Kidney tubule cell (primary cell): ENCODE data around the gene ATP1A2.

Experiments used
- DNase-seq: peaks from one replicate; pipeline ENCODE4 v3.0.0-alpha.2; 2018; ENCODE audit warnings: low spot score

ATP1A2 gene

DNA sequence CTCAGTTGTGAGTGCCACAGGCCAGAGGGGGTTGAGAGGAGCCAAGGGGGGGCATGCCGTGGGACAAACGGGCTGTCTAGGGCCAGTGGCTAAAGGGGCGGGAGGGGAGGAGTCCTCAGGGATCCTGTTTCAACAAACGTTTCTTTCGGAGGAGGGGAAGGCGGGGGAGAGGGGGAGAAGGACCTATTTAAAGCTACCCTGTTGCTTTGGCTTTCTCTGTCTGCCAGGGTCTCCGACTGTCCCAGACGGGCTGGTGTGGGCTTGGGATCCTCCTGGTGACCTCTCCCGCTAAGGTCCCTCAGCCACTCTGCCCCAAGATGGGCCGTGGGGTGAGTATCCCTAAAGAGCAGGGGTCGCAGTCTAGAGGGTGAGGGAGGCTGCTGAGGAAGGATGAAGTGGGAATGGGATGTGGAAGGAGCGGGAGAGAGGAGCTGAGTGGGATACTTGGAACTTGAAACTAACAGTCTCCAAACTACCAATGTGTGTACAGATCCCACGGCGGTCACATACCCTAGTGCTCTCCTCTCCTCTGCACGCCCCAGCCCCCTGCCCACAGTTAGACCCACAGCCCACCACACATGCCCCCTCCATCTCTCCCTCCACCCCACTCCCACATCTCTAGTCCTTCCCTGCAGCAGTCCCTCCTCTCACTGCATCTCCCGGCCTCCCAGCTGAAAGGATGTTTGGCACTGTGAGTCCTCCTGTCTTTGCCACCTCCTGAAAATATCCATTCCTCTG is at the start of gene ATP1A2:
Gene ATP1A2, plus strand, starts transcription at position 215 of the 738 bp plus-strand sequence. Its CDS starts 103 bp downstream, at position 318.
- no peak for DNase-seq

DNA sequence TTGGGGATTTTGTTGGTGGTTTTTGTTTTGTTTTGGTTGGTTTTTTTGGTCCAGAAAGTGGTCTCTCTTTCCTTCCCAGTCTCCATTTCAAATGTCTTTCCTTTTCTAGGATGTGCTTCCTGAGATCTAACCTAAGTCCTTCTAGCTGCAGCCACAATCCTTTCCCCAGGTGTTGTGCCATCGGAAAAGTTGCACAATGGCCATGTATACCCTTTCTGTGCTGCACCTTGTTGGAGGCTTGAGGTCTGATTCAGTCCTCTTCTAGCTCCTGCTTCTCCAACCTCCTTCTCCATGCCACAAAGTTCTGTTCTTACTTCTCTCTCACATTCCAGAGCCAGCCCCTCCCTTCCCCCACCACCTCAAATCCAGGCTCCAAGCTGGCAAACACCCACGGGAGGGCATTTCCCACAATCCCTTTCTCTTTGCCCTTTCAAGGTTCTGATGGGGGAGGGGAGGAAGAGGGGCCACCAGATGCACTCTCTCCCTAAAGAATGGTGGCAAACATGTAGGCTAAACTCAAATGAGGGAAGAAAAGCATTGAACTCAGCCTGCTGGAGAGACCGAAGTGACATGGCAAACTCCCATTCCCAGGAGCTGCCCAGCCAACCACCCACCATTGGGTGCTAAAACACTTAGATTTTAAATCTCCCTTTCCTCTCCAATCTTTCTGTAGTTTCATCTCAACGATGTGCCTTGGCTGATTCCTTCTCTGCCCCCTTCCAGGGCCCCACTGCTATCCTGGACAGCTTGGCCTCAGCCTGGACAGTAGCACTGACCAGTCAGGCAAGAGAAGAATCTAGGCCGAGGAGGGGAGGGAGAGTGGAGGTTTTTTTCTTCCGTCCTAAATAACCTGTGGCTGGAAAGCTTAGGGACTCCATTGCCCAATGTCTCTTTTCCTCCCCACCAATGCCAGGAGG is 48.5 kb upstream of the ATP1A2 start:
- DNase-seq, result no peak

DNA sequence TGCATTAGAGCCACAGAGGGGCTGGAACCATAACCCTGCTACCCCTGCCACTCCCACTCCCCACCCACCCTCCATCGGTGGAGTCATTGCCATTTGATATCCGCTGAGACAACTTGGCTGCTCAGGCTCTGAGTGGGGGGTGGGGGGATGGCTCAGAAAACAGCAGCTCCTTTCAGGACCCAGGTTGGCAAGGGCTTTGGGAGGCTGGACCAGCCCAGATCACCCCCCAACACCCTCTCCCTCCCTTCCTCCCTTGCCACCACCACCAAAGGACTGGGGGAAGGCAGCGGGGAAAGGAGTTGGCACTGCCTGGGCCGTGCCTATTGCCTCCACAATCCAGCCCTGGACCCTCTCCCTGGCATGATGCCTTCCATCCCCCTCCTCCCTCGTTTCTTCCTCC is 47.3 kb upstream of the ATP1A2 start:
- no peak for DNase-seq

DNA sequence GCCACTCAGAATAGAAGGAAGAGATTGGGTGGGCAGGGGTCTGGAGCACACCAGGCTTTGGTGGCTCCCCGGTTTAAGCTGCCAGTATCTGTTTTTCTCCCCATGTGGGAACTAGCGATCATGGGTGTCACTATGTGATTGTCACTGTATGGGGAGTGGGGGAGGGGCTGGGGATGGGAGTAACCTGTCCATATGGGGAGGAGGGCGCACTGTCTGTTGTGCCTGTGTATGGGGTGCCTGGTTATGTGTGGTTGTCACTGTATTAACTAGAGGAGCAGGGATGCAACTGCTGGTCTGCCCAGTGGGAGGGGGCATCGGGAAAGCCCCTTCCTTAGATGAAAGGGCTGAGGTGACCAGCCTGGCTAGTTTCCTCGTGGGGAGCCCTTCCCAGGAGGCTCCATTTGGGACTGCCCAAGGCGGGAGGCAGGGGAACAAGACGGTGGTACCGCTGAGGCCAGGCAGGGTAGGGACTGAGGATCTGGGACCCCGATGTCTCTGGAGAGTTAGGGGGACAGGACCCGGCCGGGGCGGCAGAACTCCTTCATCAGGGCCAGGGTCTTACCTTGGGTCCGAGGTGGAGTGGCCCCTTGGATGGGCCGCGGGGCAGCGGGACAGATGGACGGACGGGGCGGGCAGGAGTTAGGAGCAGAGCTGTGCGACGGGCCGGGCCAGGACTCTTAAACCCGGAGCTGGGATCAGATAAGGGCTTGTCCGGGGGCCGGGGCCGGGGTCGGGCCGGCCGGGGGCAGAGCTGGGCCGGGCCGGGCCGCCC is 45.9 kb upstream of the ATP1A2 start, which contains the start of gene KCNJ10:
Gene KCNJ10, minus strand, starts transcription at position 701 of the 772 bp plus-strand sequence. CDS start 27,628 bp downstream, outside the sequence.
- no peak for DNase-seq

DNA sequence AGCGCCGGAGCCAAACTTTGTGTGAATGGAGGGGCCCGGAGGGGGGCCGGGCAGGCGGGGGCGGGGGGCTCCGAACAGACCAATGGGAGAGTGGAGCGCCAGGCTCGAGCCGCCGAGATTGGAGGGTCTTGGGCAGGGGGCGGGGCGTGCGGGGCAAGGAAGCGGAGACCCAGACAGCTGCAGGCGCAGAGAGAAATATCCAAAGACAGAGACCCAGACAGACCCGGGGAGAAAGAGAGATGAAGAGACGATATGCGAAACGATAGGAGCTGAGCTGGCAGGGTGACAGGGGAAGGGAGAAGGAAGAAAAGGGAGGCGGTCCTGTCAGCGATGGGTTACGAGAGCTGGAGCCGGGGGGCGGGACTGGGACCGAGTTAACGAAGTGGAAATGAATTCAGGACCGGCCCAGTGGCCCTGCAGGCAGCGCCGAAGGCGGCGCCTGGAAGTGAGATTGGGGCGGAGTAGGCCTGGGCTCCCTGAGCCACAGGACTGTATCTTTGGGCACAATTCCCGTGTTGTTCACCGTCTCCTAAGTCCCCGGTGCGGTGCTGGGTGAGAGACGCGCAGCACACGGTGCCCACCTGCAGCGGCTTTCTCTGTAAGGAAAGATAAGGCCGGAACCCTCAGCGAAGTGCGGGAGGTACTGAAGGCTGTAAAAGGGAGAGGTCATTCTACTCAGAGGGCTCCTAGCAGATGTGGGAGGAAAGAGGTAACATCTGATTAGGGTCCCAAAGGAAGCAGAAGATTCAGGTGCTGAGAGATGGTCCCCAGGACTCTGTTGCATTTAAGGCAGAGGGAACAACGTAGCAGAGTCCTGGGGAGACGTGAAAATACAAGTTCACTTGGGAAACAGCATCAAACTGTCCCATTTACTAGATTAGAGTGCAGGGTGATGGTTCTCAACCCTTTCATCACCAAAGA is 45.1 kb upstream of the ATP1A2 start:
- peak; percentile 57 for DNase-seq

DNA sequence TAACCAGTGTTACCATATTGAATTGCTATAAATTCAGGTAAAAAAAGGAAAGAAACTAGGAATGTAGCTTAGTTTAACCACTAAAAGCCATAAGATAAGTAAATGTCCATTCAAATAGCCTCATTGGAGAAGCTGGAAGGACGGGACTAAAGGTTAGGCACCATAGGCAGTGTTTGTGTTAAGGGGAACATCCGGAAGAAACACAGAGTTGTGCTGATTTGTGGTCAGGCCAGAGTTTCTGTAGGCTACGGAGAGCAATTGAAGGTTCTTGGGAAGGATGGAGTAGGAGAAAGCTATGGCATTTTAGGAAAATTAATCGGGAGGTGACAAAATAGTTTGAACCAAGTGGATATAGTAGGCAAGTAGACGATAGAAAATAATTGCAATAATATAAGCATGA is 44.3 kb upstream of the ATP1A2 start:
- no peak for DNase-seq

DNA sequence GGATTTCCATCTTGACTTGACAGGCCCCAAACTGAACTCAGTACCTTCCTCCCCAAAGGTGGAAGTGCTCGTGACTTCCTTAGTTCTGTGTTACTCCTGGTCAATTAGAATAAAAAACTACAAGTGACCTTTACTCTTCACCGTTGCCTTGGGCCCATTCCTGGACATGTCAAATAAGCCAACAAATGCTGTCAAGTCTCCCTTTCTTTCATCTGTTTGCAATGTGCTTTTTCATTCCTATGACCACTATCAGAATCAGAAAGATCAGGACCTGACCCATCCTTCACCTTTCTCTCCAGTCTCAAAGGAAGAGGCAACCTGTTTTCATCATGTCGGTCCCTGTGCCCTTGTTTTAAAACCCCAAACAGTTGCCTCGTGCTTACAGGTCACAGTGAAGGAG is 40.7 kb upstream of the ATP1A2 start:
- DNase-seq, result no peak

DNA sequence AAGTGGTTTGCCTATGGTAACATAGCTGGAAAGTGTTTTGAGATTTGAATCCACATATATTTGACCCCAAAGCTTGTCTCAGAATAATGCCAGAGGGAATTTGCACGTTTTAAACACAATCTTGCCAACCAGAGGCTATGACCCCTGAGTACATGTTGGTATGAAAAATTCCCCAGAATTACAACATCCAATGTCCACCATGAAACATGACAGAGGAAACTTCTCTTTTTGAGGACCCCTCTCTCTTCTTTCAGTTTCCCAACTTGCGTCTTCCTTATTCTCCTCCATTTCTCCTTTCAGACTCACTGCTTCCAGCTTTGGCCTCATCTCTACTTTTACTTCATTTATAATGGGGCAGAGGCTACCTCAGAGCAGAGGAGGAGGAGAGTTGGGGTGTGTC is 39.7 kb upstream of the ATP1A2 start:
- DNase-seq, result no peak

DNA sequence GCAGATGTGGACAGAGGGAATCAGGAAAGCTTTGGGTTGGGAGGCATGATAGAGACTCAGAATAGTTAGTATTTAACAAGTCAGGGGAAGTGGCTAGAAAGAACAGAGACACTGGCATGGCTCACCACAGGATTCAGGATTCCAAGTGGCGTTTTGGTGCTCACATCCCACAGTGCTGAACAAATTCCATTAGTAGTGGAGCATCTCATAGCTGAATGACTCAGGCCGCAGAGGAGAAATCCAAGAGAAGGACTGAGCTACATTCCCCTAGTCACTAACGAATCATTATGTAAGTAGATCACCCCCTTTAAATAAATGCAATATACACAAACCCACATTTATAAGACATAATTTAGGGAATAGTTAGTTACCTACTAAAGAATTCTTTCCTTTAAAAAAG is 39.3 kb upstream of the ATP1A2 start:
- DNase-seq, result peak; percentile 17

DNA sequence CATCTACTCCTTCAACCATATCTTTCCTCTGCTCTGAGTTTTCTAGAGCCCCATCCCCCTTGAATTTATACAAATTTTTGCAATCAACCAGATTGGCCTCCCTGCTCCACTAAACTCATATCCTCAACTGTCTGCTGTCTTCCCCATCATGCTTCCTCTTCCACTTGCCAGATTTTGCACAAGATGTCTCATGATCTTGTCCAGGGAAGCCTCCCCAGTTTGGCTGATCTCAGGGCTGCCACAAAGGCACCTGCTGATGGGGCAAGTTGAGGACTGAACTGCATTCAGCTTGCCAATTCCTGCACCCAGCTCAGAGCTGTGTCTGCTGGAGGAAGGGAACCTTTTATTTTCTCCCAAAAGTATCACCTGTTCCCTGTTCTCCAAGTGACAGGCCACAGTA is 38.1 kb upstream of the ATP1A2 start:
- no peak for DNase-seq

DNA sequence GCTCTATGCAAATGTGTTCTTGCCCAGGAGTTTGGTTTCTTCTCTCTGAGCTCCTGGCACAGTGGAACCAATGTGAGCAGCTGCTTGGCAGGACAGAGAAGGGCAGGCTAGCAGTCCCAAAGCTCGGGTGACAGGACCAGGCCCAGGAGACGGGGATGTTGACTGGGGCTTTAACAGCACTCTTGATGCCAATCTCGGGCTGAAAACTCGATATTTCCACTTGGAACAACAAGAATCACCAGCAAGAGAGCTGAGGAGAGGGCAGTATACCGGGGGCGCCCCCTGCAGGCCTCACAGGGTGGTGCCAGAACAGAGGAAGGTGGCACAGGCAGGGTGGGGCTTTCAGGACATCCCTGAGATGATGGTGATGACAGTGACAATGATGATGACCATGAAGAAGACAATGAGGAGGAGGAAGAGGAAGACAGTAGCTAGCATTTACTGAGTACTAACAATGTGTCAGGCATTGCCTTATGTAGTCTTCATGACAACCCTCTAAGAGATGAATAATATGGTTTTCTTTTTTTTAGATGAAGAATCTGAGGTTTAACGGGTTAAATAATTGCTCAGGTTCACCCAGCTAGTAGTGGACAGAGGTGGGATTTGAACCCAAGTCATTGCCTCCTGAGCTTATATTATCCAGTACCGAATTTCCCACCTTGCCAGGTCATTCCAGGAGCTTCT is 36.9 kb upstream of the ATP1A2 start:
- peak; percentile 49 for DNase-seq

DNA sequence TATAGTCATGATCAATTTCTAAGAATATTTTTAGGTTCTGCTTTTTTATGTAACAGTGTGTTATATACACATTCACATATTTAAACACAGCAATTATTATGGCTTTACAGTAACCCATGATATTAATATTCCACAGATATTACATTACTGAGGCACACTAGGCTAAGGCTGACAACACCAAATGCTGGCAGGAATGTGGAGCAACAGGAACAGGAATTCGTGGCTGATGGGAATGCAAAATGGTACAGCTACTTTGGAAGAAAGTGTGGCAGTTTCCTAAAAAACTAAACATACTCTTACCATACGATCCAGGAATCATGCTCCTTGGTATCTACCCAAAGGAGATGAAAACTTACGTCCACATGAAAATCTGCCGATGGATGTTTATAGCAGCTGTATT is 36.1 kb upstream of the ATP1A2 start:
- no peak for DNase-seq

DNA sequence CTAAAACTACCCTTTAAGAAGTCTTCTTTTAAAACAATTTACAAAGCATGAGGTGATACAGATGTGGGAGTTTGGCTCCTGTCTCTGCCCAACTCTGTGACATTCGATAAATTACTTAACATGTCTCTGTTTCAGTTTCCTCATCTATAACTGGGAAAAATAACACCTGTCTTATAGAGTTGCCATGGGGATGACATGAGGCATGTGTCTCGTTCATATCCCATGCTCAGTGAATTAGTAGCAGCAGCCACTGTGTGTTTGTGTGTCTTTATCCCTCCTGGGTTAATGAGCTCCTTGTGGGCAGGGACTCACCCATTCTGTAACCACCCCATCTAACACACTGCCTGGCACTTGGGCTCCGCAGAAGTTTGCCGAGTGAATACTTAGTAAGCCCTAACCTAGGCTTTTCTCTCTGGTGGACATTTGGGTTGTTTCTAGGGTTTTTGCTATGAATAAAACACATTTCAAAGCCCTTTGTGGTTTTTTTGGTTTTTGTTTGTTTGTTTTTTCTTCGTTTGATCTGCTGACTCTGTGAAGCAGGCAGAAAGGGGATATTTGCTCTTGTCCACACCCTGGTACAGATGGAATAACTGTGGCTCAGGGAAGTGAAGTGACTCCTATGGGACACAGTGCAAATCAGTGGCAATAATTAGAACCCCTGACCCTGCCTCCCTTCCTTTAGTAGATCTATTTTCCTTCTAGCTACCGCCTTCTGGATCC is 35.0 kb upstream of the ATP1A2 start:
- DNase-seq, result no peak

DNA sequence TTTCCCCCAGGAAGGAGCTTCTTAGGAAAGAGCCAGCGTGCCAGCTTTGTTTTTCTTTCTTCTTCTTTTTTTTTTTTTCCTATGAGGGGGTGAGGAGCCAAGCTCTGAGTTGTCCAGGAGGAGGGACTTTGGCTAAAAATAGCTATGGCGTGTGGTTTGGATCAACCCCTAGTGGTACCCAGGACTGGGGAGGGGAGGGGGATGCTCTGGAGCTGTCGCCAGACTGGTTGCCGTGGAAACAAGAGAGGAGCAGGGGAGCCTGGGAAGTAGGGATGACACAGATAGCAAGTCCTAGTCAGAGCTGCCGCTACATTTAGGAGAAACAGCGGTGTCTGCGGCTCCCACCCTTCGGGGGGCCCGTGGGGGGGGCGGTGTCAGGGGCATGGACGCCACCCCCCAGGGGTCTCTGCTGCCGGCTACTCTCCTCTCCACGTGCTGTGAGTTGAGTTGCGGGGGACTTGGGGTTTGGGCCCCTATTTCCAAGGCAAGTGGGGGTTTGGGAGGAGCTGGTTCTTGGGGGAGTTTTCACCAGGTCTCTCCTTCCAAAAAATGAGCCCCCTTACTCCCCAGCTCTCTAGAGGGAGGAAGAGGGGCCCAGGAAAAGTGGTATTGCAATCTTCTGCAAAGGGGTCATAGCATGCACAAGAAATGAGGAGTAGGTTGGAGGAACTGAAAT is 34.2 kb upstream of the ATP1A2 start, which contains the start of gene KCNJ9:
Gene KCNJ9, plus strand, starts transcription at position 278 of the 676 bp plus-strand sequence. CDS start 2,493 bp downstream, outside the sequence.
- DNase-seq, result no peak

DNA sequence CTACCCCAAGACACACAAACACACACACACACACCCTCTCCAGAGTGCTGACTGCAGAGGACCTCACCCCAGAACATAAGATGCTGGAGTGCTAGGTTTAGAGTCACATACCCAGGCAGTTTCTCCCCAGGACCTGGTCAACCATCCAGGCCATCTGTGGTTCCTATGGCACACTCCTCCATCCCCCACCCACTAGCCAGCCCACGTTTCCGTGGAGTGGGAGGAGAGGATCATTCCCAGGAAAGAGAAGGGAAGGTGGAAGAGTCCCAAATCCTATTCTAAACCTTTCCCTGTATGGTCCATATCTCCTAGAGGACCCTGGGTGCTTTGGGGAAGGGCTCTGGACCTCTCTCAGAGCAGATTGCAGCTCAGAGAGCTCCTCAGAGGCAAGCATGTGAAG is 33.1 kb upstream of the ATP1A2 start:
- DNase-seq, result no peak

DNA sequence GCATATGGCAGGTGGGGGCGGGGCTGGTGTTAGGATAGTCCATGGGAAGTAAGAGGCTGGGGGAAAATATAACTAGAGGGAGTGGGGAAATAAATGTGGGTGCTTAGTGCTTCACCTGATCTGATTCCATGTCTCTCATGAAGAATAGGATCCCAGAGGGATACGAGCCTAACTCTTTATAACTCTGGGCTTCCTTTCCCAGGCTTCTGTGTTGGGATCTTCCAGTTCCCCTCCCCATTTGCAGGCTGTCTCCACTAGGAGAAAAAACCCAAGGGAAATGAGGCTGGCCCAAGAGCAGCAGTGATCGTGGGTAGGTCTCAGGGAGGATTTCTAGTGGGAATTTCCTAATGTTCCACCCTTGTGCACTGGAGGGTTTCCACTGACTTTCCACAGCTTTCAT is 32.6 kb upstream of the ATP1A2 start:
- DNase-seq, result no peak

DNA sequence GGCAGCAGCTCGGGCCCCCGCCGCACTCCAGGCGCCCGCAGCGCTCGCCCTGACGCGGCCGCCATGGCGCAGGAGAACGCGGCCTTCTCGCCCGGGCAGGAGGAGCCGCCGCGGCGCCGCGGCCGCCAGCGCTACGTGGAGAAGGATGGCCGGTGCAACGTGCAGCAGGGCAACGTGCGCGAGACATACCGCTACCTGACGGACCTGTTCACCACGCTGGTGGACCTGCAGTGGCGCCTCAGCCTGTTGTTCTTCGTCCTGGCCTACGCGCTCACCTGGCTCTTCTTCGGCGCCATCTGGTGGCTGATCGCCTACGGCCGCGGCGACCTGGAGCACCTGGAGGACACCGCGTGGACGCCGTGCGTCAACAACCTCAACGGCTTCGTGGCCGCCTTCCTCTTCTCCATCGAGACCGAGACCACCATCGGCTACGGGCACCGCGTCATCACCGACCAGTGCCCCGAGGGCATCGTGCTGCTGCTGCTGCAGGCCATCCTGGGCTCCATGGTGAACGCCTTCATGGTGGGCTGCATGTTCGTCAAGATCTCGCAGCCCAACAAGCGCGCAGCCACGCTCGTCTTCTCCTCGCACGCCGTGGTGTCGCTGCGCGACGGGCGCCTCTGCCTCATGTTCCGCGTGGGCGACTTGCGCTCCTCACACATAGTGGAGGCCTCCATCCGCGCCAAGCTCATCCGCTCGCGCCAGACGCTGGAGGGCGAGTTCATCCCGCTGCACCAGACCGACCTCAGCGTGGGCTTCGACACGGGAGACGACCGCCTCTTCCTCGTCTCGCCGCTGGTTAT is 31.4 kb upstream of the ATP1A2 start:
- peak; percentile 79 for DNase-seq

DNA sequence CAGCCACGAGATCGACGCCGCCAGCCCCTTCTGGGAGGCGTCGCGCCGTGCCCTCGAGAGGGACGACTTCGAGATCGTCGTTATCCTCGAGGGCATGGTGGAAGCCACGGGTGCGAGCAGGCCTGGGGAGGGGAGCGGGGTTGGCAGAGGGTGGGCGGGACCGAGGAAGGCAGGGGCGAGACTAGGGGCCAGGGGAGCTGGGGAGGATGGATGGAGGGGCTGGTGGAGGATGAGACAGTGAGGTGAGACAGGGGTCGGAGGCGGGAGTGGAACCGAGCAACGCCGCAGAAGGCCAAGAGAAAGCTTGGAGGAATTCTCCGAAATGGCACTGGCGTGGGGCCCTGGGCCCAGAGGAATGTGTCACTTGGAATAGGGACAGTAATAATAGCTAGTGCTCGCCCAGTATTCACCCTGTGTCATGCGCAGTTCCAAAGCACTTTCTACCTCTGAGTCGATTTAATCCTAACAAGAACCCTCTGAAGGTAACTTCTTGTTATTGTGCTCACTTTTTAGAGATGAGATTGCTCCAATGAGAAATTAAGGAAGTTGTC is 30.7 kb upstream of the ATP1A2 start:
- no peak for DNase-seq
